ENCODE results near the gene CCDC97. TPM values are rescaled to one million over a fixed set of nuclear protein-coding genes. Genes with fewer than 3 reads are reported as not detected.

Gene CCDC97
- polyA plus RNA-seq, 1 donor from 2014 or later: 4.9 TPM

DNA sequence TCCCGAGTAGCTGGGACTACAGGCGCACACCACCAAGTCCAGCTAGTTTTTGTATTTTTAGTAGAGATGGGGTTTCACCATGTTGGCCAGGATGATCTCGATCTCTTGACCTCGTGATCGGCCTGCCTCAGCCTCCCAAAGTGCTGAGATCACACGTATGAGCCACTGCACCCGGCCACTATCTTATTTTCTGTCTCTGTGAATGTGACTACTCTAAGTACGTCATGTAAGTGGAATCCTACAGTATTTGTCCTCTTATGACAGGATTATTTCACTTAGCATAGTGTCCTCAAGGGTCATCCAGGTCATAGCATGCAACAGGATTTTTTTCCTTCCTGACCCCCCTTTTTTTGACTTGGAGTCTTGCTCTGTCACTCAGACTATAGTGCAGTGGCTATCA lies 61.6 kb downstream of the CCDC97 start:
- Histone ChIP-seq H3K79me2 (replicated peaks; ENCODE audit: insufficient read depth, low read length) (peaks cover 3% of the 10 kb centered on the region), H3K4me3 (ENCODE audit: low read length) (no peak overlapping the region), H3K9me2 (ENCODE audit: insufficient read depth, low read length) (no peaks in the 10 kb centered on the region), H3K4me2 (ENCODE audit: low read length) (no peak overlapping the region), H3F3A (ENCODE audit: insufficient read depth, low read length, poor library complexity, severe bottlenecking) (no peaks in the 10 kb centered on the region), H4K20me1 (ENCODE audit: insufficient read depth) (no peaks in the 10 kb centered on the region), H3K9ac (ENCODE audit: low read length) (no peak overlapping the region), H2AFZ (ENCODE audit: low read depth, low read length) (no peak overlapping the region), H3K27ac (ENCODE audit: low read length) (no peak overlapping the region), H3K9me3 (ENCODE audit: low read length) (no peaks in the 10 kb centered on the region), H3K36me3 (ENCODE audit: insufficient read depth, low read length) (no peaks in the 10 kb centered on the region), H3K27me3 (ENCODE audit: insufficient read depth, low read depth, low read length) (no peaks in the 10 kb centered on the region)
- TF ChIP-seq SMC3 (conservative IDR thresholded peaks at IDR 0.05; ENCODE audit: poor library complexity) (no peak), POLR2AphosphoS5 (IDR thresholded peaks at IDR 0.05) (no peak), EZH2 (IDR thresholded peaks at IDR 0.05; ENCODE audit: borderline replicate concordance, insufficient read depth, low read length, poor library complexity, severe bottlenecking) (no peak), EP300 (conservative IDR thresholded peaks at IDR 0.05; ENCODE audit: poor library complexity, severe bottlenecking) (no peak), RAD21 (conservative IDR thresholded peaks at IDR 0.05) (no peak), MXI1 (conservative IDR thresholded peaks at IDR 0.05; ENCODE audit: poor library complexity, severe bottlenecking) (no peak), TAF1 (IDR thresholded peaks at IDR 0.05; ENCODE audit: low read depth) (no peak)
- TF ChIP-seq, protein P1, sequence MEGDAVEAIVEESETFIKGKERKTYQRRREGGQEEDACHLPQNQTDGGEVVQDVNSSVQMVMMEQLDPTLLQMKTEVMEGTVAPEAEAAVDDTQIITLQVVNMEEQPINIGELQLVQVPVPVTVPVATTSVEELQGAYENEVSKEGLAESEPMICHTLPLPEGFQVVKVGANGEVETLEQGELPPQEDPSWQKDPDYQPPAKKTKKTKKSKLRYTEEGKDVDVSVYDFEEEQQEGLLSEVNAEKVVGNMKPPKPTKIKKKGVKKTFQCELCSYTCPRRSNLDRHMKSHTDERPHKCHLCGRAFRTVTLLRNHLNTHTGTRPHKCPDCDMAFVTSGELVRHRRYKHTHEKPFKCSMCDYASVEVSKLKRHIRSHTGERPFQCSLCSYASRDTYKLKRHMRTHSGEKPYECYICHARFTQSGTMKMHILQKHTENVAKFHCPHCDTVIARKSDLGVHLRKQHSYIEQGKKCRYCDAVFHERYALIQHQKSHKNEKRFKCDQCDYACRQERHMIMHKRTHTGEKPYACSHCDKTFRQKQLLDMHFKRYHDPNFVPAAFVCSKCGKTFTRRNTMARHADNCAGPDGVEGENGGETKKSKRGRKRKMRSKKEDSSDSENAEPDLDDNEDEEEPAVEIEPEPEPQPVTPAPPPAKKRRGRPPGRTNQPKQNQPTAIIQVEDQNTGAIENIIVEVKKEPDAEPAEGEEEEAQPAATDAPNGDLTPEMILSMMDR (IDR thresholded peaks at IDR 0.05; ENCODE audit: poor library complexity, severe bottlenecking): no peak
- TF ChIP-seq, protein P2, sequence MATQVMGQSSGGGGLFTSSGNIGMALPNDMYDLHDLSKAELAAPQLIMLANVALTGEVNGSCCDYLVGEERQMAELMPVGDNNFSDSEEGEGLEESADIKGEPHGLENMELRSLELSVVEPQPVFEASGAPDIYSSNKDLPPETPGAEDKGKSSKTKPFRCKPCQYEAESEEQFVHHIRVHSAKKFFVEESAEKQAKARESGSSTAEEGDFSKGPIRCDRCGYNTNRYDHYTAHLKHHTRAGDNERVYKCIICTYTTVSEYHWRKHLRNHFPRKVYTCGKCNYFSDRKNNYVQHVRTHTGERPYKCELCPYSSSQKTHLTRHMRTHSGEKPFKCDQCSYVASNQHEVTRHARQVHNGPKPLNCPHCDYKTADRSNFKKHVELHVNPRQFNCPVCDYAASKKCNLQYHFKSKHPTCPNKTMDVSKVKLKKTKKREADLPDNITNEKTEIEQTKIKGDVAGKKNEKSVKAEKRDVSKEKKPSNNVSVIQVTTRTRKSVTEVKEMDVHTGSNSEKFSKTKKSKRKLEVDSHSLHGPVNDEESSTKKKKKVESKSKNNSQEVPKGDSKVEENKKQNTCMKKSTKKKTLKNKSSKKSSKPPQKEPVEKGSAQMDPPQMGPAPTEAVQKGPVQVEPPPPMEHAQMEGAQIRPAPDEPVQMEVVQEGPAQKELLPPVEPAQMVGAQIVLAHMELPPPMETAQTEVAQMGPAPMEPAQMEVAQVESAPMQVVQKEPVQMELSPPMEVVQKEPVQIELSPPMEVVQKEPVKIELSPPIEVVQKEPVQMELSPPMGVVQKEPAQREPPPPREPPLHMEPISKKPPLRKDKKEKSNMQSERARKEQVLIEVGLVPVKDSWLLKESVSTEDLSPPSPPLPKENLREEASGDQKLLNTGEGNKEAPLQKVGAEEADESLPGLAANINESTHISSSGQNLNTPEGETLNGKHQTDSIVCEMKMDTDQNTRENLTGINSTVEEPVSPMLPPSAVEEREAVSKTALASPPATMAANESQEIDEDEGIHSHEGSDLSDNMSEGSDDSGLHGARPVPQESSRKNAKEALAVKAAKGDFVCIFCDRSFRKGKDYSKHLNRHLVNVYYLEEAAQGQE (IDR thresholded peaks at IDR 0.05; ENCODE audit: borderline replicate concordance): no peak

DNA sequence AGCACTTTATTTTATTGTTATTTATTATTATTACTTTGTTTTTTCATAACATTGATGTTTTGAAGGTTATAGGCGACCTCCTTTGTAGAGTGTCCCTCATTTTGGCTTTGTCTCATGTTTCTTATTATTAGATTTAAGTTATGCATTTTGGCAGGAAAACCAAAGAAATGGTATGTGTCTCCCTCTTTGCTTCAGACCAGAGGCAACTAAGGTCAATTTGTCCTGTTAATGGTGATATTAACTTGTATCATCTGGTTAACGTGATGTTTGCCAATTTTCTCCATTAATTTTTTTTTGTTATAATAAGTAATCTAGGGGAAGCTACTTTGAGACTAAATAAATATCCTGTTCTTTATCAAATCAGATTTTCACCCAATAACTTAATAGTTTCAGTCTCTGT lies 62.5 kb downstream of the CCDC97 start:
- Histone ChIP-seq H3K4me3 (ENCODE audit: low read length) (no peak overlapping the region), H3K27me3 (ENCODE audit: insufficient read depth, low read depth, low read length) (no peaks in the 10 kb centered on the region), H4K20me1 (ENCODE audit: insufficient read depth) (no peaks in the 10 kb centered on the region), H3K4me2 (ENCODE audit: low read length) (no peak overlapping the region), H3K9ac (ENCODE audit: low read length) (no peak overlapping the region), H2AFZ (ENCODE audit: low read depth, low read length) (no peak overlapping the region), H3K79me2 (replicated peaks; ENCODE audit: insufficient read depth, low read length) (no peaks in the 10 kb centered on the region), H3K36me3 (ENCODE audit: insufficient read depth, low read length) (no peaks in the 10 kb centered on the region), H3K9me2 (ENCODE audit: insufficient read depth, low read length) (no peaks in the 10 kb centered on the region), H3F3A (ENCODE audit: insufficient read depth, low read length, poor library complexity, severe bottlenecking) (no peaks in the 10 kb centered on the region), H3K9me3 (ENCODE audit: low read length) (no peaks in the 10 kb centered on the region), H3K27ac (ENCODE audit: low read length) (no peak overlapping the region)
- TF ChIP-seq, protein P1 (IDR thresholded peaks at IDR 0.05; ENCODE audit: poor library complexity, severe bottlenecking): no peak
- TF ChIP-seq, protein P2 (IDR thresholded peaks at IDR 0.05; ENCODE audit: borderline replicate concordance): no peak
- TF ChIP-seq SMC3 (conservative IDR thresholded peaks at IDR 0.05; ENCODE audit: poor library complexity) (no peak), EP300 (conservative IDR thresholded peaks at IDR 0.05; ENCODE audit: poor library complexity, severe bottlenecking) (no peak), EZH2 (IDR thresholded peaks at IDR 0.05; ENCODE audit: borderline replicate concordance, insufficient read depth, low read length, poor library complexity, severe bottlenecking) (no peak), MXI1 (conservative IDR thresholded peaks at IDR 0.05; ENCODE audit: poor library complexity, severe bottlenecking) (no peak), TAF1 (IDR thresholded peaks at IDR 0.05; ENCODE audit: low read depth) (no peak)

Data from neural cell (in vitro differentiated cells).